Common myeloid progenitor, CD34-positive (primary cell): ENCODE data around the gene SINHCAF.
"Not testable (repeated sequence)": the region's sequence is repeated elsewhere in the genome, so short reads cannot be mapped to it uniquely, and the experiment has no call there.

ENCODE experiments used
- CTCF ChIA-PET: fragments of 350-600 bp; sonication (Branson Sonifier 250); formaldehyde crosslinking; loops from one replicate; lab custom pipeline; 2021; ENCODE audit warnings: antibody characterized with exemption; lab: Charles Lee
- POLR2A ChIA-PET: fragments of 350-600 bp; sonication (Branson Sonifier 250); formaldehyde crosslinking; loops from one replicate; lab custom pipeline; 2021; ENCODE audit warnings: antibody characterized with exemption; lab: Charles Lee
- DNase-seq, 3 donors: peaks; one replicate each; pipeline versions ENCODE4 v3.0.0 to v3.0.0-alpha.2; 2013
- H3K27ac ChIP-seq, 2 experiments: 1 replicate in 1 of 2; 2 replicates in 1 of 2; pipeline ENCODE4 v1.7.0; 2013; ENCODE audit warnings: inconsistent platforms in 2 of 2, low read length in 2 of 2, mild to moderate bottlenecking in 2 of 2, low read depth in 1 of 2, moderate library complexity in 1 of 2; ENCODE audit not compliant: severe bottlenecking in 2 of 2, insufficient read depth in 1 of 2, poor library complexity in 1 of 2
- H3K27me3 ChIP-seq, 5 experiments: replicated peaks in 2 of 5; 1 replicate in 3 of 5; 2 replicates in 2 of 5; pipeline versions ENCODE4 v1.6.1 to v1.7.0; 2013; ENCODE audit warnings: low read length in 4 of 5, mild to moderate bottlenecking in 2 of 5, moderate library complexity in 2 of 5, inconsistent platforms in 1 of 5; ENCODE audit not compliant: insufficient read depth in 5 of 5, control insufficient read depth in 4 of 5
- H3K36me3 ChIP-seq, 4 experiments: 1 replicate in 2 of 4; 2 replicates in 2 of 4; pipeline versions ENCODE4 v1.6.1 to v1.7.0; 2013; ENCODE audit warnings: low read length in 3 of 4, control low read depth in 1 of 4, mild to moderate bottlenecking in 1 of 4; ENCODE audit not compliant: control insufficient read depth in 4 of 4, insufficient read depth in 4 of 4
- H3K4me1 ChIP-seq, 4 experiments: 1 replicate in 3 of 4; 2 replicates in 1 of 4; pipeline versions ENCODE4 v1.6.1 to v1.7.1; 2013; ENCODE audit warnings: low read length in 3 of 4, mild to moderate bottlenecking in 3 of 4, control low read depth in 1 of 4, inconsistent platforms in 1 of 4, moderate library complexity in 1 of 4; ENCODE audit not compliant: control insufficient read depth in 4 of 4, insufficient read depth in 4 of 4; ENCODE audit errors: control extremely low read depth in 1 of 4
- H3K4me3 ChIP-seq, 7 experiments: 1 replicate in 4 of 7; 2 replicates in 3 of 7; pipeline versions ENCODE4 v1.5.1 to v1.7.0; 2013; ENCODE audit warnings: mild to moderate bottlenecking in 7 of 7, low read length in 6 of 7, moderate library complexity in 6 of 7, inconsistent platforms in 2 of 7, low read depth in 2 of 7, control low read depth in 1 of 7; ENCODE audit not compliant: insufficient read depth in 4 of 7, control insufficient read depth in 1 of 7; ENCODE audit errors: extremely low read depth in 1 of 7
- H3K9me3 ChIP-seq, 5 experiments: 1 replicate in 4 of 5; 2 replicates in 1 of 5; pipeline versions ENCODE4 v1.6.1 to v1.7.1; 2013; ENCODE audit warnings: low read length in 4 of 5, mild to moderate bottlenecking in 2 of 5, inconsistent platforms in 1 of 5, low read depth in 1 of 5, moderate library complexity in 1 of 5; ENCODE audit not compliant: control insufficient read depth in 4 of 5, insufficient read depth in 2 of 5; ENCODE audit errors: control extremely low read depth in 1 of 5
- WGBS: methylation state at CpG from one replicate; pipeline ENCODE4 v1.1.5; 2013; ENCODE audit not compliant: insufficient coverage; 5-methylcytosine and 5-hydroxymethylcytosine counted together

The SINHCAF gene

DNA sequence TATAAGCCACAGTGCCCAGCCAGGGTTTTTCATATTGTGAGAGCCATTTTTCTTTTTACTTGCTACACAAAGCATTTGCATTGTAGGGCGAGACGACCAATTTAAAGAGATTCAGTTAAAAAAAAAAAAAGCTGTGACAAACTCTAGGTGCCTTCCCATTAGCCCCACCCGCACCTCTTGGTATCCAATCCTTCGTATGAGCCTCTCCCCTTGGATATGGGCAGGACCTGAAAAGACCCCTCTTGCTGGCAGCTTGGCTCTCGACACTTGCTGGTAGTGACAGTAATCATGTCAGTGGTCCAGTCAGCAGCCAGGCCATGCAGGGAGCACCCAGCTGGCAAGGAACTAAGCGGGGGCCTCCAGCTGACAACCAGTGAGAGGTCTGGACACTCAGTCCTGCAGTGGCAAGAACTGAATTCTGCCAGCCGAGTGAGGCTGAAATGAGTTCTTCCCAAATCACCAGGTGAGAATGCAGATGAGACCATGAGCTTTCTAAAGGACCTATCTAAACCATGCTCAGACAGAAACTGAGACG, 46.5 kb downstream of the SINHCAF start:
- no peak overlapping the region for H3K27ac ChIP-seq
- 98% methylated on average over 5 of the region's 8 CpGs for WGBS

GRCh38 chr12:31278832-31279231, 47.1 kb downstream of the SINHCAF start:
- CTCF ChIA-PET: interaction anchor here (1.1 kb wide), 1 partner anchor 40 kb away, joined by 3 read pairs; no protein-coding TSS in a partner anchor
- Histone ChIP-seq H3K9me3 (no peaks in the 10 kb centered on the region), H3K27me3 (no peaks in the 10 kb centered on the region), H3K4me3 (no peak overlapping the region), H3K36me3 (peaks cover 13 to 44% (median 26%) of the 10 kb centered on the region in 4 experiments), H3K27ac (no peak overlapping the region), H3K4me1 (no peaks in the 10 kb centered on the region)
- POLR2A ChIA-PET: no interaction called here
- WGBS: 100% methylated on average over 1 of the region's 1 CpG
- DNase-seq: no peak

More for the DNA sequence above, 46.5 kb downstream of the SINHCAF start:
- Histone ChIP-seq H3K9me3 (peaks cover 0 to under 1% (median 0%) of the 10 kb centered on the region in 5 experiments), H3K27me3 (no peaks in the 10 kb centered on the region), H3K4me3 (no peak overlapping the region), H3K36me3 (peaks cover 14 to 48% (median 28%) of the 10 kb centered on the region in 4 experiments), H3K4me1 (no peaks in the 10 kb centered on the region)
- POLR2A ChIA-PET: no interaction called here
- no peak for DNase-seq
- CTCF ChIA-PET: interaction anchor here (0.9 to 1.1 kb wide), 2 partner anchors 10 to 41 kb away, joined by 3 read pairs; no protein-coding TSS in a partner anchor

DNA sequence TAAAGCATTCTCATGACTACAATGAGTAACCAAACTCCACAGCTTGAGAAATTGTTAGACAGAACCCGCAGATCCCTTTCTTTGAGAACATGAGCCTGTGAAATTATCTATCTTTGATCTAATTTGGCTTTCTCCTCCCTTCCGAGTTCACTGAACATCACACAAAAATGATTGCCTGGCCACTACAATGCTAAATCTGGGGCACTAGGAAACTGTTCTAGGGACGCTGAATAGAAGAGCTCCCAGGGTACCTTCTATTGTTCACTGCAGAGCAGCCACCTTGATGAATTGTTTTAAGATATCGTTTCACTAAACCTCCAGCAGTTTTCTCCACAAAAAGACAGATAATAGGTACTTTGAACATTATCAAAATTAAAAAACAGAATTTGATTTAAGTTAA, 47.5 kb downstream of the SINHCAF start:
- no peaks in the 10 kb centered on the region for H3K27me3 ChIP-seq
- no peaks in the 10 kb centered on the region for H3K9me3 ChIP-seq
- peaks cover 11 to 40% (median 24%) of the 10 kb centered on the region in 4 experiments for H3K36me3 ChIP-seq
- H3K27ac ChIP-seq: no peak overlapping the region
- H3K4me3 ChIP-seq: no peak overlapping the region
- 89% methylated on average over 3 of the region's 4 CpGs for WGBS
- no peaks in the 10 kb centered on the region for H3K4me1 ChIP-seq
- no peak for DNase-seq
- CTCF ChIA-PET: interaction anchor here (1.0 kb wide), 1 partner anchor 27 kb away, joined by 3 read pairs; no protein-coding TSS in a partner anchor
- POLR2A ChIA-PET: no interaction called here

GRCh38 chr12:31277081-31277480, 48.9 kb downstream of the SINHCAF start:
- Histone ChIP-seq H3K36me3 (peaks cover 7 to 32% (median 22%) of the 10 kb centered on the region in 4 experiments), H3K4me1 (no peaks in the 10 kb centered on the region), H3K27me3 (no peaks in the 10 kb centered on the region), H3K4me3 (no peak overlapping the region), H3K27ac (no peak overlapping the region), H3K9me3 (no peaks in the 10 kb centered on the region)
- ChIA-PET POLR2A (no interaction called here), CTCF (no interaction called here)
- WGBS: 85% methylated on average over 1 of the region's 2 CpGs
- DNase-seq: no peak

DNA sequence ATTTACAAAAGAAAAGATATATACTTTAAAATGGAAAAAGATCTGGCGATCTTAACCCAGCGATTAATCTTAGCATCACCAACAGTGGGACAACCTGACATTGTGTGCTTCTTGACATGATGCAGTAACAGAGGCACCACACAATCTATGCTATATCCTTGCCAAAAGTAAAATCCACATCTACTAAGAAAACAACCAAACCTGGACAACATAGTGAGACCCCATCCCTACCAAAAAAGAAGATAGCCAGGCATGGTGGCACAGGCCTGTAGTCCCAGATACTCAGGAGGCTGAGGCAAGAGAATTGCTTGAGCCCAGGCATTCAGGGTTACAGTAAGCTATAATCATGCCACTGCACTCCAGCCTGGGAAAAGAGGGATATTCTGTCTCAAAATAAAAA, 50.5 kb downstream of the SINHCAF start:
- ChIA-PET POLR2A (no interaction called here), CTCF (interaction anchor here (1.0 to 1.6 kb wide), 4 partner anchors 14 to 424 kb away, joined by 3 read pairs; no protein-coding TSS in a partner anchor)
- Histone ChIP-seq H3K27ac (no peak overlapping the region), H3K36me3 (peaks cover 7 to 32% (median 22%) of the 10 kb centered on the region in 4 experiments), H3K27me3 (no peaks in the 10 kb centered on the region), H3K4me3 (no peak overlapping the region), H3K4me1 (no peaks in the 10 kb centered on the region), H3K9me3 (no peaks in the 10 kb centered on the region)
- DNase-seq: no peak
- WGBS: no CpG with 5 or more reads among the region's 2 CpGs

GRCh38 chr12:31274520-31275300, 51.2 kb downstream of the SINHCAF start:
- ChIA-PET POLR2A (no interaction called here), CTCF (interaction anchor here (1.0 to 1.6 kb wide), 4 partner anchors 15 to 424 kb away, joined by 3 read pairs; no protein-coding TSS in a partner anchor)
- H3K9me3 ChIP-seq: no peaks in the 10 kb centered on the region

GRCh38 chr12:31273794-31274193, 52.2 kb downstream of the SINHCAF start:
- WGBS: no CpG with 5 or more reads among the region's 6 CpGs
- H3K4me3 ChIP-seq, H3K27me3 ChIP-seq, H3K9me3 ChIP-seq, H3K4me1 ChIP-seq, DNase-seq, POLR2A ChIA-PET, H3K27ac ChIP-seq: not testable (repeated sequence)
- CTCF ChIA-PET: interaction anchor here (3.3 to 5.8 kb wide), 2 partner anchors 19 to 23 kb away, joined by 25 to 35 read pairs; no protein-coding TSS in a partner anchor
- H3K36me3 ChIP-seq: peaks cover 3 to 21% (median 14%) of the 10 kb centered on the region in 4 experiments

More at GRCh38 chr12:31274520-31275300, 51.2 kb downstream of the SINHCAF start:
- no peak overlapping the region for H3K27ac ChIP-seq
- WGBS: 100% methylated on average over 2 of the region's 2 CpGs
- H3K27me3 ChIP-seq: no peaks in the 10 kb centered on the region
- no peaks in the 10 kb centered on the region for H3K4me1 ChIP-seq
- DNase-seq: no peak
- peaks cover 3 to 26% (median 18%) of the 10 kb centered on the region in 4 experiments for H3K36me3 ChIP-seq
- H3K4me3 ChIP-seq: no peak overlapping the region
